HG03039 (cell line): ENCODE data around the gene ITGB4.
"Not testable (repeated sequence)": the region's sequence is repeated elsewhere in the genome, so short reads cannot be mapped to it uniquely, and the experiment has no call there.

ENCODE experiments used
- ATAC-seq: cut with Tn5 transposase; IDR thresholded peaks from one replicate; pipeline ENCODE4 v1.9.1; 2021; ENCODE audit warnings: mild to moderate bottlenecking, moderate library complexity; ENCODE audit not compliant: unreplicated experiment

The ITGB4 gene

DNA sequence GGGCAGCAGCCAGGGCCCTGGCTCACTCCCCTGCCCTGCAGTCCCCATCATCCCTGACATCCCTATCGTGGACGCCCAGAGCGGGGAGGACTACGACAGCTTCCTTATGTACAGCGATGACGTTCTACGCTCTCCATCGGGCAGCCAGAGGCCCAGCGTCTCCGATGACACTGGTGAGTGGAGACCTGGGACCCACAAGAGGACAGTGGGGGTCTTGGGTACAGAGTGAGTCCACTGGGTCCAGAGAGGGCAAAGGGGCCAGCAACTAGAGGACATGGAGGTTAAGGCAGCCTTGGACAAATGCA is 31.1 kb downstream of the ITGB4 start:
- no peak for ATAC-seq

DNA sequence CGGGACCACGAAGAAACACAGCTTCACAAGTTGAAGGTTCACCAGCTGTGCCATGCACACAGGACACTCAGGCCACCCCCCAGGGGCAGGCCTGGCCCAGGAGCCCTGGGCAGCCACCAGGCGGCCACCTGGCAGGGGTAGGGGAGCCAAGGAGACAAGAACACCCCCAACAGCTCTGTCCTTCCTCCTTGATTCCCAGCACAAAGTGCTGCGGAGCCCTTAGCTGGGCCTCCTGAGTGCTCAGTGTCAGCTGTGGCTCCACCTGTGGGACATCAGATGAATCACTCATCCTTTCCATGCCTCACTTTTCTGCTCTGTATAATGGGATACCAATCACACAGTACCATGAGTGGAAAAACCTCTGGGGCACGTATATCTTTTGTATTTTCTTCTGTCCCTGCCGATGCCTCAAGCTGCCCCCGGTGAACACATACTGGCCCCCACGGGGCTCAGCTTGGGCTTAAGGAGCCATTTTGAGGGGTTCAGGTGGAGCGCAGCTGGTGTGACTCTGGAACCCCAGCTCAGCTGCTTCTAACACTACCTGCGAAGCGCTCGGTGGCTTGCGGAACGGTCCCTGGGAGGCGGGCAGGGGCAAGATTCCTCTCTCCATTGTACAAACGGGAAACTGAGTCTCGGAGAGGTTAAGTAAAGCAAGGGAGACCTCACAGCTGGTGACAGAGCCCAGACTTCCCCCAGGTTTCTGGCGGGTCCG is 31.7 kb downstream of the ITGB4 start:
- ATAC-seq = no peak

DNA sequence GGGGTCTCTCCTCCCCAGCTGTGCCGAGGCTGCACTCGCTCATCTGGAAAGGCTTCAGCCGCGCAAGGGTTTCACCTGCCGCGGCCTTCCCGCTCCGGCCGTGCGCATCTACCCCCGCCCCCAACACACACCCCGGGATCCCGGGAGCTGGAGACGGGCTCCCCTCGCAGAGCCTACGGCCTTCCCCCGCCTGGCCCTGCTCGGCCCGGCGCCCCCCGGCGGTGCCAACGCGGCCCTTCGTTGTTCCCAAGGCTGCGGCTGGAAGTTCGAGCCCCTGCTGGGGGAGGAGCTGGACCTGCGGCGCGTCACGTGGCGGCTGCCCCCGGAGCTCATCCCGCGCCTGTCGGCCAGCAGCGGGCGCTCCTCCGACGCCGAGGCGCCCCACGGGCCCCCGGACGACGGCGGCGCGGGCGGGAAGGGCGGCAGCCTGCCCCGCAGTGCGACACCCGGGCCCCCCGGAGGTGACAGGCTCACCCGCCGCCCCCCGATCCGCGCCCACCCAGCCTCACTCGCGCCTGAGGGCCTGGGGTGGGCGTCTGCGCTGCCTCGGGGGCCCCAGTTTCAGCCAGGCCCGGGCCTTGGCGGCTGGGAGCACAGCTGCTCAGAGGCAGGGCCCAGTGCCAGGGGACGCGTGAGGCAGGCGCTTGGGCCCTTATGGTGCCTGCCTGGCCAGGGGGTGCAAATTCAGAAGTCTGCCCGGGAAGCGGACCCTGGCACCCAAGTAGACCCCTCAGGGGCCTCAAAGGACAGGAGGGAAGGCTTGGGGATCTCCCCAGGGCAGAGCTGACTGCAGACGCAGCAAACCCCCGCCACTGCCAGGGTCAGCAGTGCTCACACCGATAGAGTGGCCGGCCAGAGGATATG is 32.5 kb downstream of the ITGB4 start:
- ATAC-seq = peak; percentile 39

DNA sequence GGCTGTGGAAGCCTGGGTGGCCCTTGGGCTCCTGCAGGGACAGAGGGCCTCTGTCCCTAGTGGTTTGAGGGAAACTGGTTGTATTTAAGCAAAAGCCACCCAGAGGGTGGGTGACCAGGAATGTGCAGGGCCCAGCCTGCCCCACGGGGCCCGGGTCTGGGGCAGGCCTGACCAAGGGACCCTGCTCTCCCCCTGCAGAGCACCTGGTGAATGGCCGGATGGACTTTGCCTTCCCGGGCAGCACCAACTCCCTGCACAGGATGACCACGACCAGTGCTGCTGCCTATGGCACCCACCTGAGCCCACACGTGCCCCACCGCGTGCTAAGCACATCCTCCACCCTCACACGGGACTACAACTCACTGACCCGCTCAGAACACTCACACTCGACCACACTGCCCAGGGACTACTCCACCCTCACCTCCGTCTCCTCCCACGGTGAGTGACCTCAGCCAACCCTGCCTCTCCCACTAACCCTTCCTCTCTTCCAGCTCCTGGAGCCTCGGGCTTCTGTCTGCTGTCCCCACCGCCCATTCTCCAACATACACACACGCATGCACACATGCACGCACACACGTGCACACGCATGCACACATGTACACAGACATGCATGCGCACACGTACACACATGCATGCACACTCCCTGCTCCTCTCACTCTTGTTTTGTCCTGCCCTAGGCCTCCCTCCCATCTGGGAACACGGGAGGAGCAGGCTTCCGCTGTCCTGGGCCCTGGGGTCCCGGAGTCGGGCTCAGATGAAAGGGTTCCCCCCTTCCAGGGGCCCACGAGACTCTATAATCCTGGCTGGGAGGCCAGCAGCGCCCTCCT is 33.3 kb downstream of the ITGB4 start:
- ATAC-seq = no peak

DNA sequence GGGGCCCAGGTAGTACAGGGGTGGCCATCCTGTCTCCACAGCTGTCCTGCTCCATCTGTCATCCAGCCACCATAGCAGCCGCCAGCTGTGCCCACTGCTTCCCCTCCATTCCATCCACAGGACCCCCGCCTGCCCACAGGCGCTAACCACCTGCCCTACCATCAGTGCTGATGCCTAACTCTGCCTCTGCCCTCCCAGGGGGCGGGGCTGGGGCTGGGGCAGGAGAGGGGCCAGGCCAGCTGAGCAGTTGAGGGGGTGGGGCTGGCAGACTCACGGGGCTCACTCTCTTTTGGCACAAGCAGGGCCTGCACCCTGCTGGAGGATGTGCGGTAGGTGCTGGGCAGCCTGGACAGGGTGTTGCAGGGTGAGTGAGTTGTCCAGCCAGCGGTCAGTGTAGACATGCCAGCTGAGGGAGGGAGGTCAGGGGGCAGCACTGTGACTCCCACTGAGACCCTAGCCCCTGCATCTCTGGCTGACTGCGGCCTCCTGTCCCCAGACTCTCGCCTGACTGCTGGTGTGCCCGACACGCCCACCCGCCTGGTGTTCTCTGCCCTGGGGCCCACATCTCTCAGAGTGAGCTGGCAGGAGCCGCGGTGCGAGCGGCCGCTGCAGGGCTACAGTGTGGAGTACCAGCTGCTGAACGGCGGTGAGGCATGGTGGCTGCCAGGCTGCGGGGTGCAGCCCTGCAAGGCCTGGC is 34.1 kb downstream of the ITGB4 start:
- ATAC-seq = no peak

DNA sequence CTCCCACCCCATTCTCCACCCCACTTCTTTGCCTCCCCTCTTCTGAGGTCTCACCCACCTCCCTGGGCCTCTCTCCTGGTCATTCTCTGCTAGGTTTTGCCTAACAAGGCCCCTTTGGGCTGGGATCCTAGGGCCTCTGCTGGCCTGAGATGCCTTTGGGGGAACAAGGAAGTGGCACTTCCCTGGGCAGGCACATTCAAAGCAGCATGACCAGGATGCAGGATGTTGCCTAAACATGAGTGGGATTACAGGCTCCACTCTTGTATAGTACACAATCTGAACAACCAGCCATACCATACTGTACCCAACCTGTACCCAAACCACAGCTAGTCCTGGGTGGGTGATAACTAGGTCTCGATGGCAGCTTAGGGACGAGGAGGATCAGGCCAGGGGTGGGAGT is 34.7 kb downstream of the ITGB4 start:
- no peak for ATAC-seq

DNA sequence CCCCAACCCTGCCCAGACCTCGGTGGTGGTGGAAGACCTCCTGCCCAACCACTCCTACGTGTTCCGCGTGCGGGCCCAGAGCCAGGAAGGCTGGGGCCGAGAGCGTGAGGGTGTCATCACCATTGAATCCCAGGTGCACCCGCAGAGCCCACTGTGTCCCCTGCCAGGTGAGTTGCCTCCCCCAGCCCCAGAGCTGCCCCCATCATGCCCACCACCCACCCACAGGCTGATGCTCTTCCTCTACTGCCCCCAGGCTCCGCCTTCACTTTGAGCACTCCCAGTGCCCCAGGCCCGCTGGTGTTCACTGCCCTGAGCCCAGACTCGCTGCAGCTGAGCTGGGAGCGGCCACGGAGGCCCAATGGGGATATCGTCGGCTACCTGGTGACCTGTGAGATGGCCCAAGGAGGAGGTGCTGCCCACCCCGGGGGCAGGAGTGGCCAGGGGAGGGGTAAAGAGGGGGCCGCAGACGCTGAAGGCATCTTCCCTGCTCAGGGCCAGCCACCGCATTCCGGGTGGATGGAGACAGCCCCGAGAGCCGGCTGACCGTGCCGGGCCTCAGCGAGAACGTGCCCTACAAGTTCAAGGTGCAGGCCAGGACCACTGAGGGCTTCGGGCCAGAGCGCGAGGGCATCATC is 35.3 kb downstream of the ITGB4 start:
- ATAC-seq = no peak

DNA sequence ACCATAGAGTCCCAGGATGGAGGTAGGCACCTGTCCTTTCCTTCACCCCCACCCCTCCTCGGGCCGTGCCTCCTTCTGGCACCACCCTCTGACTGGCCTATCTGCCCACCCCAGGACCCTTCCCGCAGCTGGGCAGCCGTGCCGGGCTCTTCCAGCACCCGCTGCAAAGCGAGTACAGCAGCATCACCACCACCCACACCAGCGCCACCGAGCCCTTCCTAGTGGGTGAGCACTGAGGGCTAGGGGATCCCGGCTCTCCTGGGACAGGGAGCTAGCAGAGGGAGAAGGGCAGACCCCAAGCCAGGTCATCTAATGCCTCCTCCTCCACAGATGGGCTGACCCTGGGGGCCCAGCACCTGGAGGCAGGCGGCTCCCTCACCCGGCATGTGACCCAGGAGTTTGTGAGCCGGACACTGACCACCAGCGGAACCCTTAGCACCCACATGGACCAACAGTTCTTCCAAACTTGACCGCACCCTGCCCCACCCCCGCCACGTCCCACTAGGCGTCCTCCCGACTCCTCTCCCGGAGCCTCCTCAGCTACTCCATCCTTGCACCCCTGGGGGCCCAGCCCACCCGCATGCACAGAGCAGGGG is 35.9 kb downstream of the ITGB4 start:
- no peak for ATAC-seq

DNA sequence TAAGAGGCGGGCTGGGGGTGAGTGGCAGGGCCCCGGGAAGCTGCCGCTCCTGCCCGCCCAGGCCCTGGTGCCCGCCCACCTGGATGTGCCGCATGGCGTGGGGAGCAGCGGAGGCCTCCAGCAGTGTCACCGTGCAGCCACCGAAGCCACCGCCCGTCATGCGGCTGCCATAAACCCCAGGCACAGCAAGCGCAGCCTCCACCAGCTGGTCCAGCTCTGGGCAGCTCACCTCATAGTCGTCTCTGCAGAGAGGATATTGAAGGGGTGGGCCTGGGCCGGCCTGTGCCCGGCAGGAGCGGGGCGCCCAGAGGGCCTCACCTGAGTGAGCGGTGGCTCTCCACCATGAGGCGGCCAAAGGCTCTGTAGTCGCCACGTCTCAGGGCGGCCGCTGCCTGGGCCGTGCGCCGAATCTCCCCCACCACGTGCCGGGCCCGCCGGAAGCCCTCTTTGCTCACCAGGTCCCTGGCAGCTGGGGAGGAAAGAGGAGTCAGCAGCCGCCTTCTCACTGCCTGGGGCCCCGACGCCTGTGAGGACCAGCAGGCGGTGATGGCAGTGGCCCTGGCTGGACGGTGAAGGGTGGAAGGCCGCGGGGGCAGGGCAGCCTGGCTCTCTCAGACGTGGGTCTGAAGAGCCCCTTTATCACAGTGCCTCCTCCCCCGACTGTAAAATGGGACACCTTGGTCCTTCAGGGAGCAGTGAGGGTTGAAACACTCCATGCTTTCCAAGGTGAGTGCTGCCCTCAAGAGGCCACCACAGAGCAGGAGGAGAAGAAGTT is 37.1 kb downstream of the ITGB4 start:
- no peak for ATAC-seq

DNA sequence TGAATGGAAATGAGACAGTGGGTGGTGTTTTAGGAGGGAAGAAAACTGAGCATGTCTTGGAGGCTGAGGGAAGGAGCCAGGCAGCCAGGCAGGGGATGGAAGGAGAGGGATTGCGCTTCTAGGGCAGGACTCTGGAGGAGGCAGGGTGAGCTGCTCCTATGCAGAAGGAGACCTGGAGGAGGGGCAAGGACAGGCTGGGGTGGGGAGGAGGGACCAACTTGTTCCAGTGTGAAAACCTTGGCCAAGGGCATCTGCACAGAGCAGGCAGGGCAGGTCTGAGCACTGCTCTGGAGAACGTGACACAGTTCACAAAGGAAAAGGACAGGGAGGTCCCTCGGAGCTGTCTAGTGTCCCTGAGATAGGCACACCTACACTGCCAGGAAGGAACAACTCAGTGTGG is 38.2 kb downstream of the ITGB4 start:
- ATAC-seq = no peak

DNA sequence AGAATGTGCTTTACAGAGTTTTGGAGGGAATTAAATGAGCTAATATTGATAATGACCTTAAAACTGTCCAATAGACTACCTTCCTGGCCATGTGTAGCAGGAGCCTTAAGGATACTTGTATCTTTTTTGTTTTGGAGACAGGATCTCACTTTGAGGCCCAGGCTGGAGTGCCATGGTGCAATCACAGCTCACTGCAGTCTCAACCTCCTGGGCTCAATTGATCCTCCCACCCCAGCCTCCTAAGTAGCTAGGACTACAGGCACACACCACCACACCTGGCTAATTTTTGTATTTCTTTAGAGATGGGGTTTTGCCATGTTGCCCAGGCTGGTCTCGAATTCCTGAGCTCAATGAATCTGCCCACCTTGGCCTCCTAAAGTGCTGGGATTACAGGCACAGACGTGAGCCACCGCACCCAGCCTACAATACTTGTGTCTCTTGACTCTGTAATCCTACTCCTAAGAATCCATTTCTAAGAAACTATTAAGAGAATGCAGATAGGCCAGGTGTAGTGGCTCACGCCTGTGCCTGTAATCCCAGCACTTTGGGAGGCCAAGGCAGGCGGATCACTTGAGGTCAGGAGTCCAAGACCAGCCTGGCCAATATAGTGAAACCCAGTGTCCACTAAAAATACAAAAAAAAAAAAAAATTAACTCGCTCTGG is 38.9 kb downstream of the ITGB4 start:
- not testable (repeated sequence) for ATAC-seq

DNA sequence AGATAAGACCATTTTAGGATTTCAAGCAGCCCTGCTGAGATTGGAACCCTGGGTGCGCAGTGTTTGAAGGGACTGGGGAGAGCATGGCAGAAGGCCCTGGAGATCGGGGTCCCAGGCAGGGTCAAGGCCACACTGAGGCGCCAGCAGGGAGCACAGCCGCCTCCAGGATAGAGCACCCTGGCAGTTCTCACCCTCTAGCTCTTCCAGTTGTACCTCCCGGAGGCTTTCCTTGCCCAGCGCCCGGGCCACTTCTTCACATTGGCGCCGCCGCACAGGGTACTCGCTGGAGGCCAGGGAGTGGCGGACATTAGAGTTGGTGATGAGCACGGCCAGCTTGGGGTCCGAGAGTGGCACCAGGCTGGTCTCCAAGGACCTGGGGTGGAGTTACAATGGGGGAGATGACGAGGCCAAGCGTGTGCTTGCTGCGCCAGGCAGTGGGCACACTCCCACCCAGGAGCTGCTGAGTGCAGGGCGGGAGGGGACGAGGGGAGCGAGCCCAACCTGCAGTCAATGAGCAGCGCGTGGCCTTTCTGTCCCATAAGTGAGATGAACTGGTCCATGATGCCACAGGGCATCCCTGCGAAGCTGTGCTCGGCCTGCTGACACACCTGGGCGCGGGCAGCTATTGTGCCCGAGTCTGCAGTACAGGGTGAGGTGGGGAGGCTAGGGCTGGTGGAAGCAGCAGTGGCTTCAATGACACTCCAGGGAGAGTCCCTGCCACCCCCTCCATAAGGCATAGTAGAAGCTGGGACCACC is 41.4 kb downstream of the ITGB4 start:
- ATAC-seq = no peak

DNA sequence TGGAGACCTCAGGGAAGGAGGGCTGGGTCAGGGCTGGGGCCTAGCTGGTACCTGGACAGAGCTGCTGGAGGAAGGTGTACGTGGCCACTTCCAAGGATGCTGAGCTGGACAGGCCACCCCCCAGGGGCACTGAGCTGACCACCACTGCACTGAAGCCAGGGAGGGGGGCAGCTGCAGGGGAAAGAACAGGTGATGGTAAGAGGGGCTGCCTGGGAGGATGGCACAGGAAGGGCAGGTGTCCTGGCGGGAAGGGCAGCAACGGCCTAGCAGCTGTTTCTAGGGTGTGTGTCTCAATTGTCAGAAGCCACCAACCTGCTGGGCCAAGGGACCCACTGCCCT is 42.0 kb downstream of the ITGB4 start:
- no peak for ATAC-seq

DNA sequence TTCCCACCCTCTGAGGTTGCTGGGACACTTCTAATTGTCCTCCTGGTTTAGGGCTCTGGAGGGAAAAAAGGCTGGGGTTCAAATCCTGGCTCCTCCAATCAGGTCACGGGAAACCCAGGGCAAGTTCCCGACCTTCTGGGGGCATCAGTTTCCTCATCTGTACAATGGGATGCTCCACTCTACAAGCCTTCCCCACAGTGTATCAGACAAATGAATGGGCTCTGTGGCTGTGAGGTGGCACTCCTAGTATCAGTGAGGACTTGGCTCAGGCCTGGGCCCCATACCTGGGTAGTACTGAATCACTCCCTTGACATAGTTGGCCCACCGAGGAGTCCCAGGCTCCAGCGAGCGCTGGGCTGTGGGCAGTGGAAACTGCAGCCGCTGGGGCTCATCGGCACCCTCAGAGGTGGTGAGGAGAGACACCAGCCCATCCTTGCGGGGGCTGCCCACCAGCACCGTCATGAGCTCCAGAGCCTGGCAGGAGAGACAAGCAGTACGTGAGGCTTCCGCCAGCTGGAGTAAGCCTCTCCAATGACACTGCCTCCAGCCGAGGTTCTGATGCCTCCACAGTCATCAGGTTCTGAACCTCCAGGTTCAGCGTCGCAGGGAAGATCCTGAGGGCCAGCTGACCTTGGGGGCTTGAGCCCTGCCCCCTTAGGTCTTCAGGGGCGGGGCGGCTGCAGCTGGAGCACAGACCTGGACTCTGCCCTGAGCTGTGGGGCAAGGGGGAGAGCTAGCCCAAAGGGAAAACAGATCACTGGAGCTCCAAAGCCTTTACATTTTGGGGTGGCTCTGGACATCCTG is 42.6 kb downstream of the ITGB4 start:
- no peak for ATAC-seq

DNA sequence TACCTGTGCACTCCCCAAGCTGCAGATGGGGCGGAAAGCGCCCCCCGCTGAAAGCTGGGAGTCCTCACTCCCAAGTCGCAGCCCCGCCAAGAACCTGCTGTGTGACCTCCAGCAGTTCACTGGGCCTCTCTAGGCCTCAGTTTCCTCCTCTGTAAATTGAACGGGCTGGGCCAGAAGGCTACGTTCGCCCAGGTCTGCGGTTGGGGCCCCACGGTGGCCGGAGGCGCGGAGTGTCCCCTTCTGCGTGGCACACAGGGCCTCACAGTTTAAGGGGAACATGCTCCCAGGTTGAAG is 43.1 kb downstream of the ITGB4 start:
- no peak for ATAC-seq

DNA sequence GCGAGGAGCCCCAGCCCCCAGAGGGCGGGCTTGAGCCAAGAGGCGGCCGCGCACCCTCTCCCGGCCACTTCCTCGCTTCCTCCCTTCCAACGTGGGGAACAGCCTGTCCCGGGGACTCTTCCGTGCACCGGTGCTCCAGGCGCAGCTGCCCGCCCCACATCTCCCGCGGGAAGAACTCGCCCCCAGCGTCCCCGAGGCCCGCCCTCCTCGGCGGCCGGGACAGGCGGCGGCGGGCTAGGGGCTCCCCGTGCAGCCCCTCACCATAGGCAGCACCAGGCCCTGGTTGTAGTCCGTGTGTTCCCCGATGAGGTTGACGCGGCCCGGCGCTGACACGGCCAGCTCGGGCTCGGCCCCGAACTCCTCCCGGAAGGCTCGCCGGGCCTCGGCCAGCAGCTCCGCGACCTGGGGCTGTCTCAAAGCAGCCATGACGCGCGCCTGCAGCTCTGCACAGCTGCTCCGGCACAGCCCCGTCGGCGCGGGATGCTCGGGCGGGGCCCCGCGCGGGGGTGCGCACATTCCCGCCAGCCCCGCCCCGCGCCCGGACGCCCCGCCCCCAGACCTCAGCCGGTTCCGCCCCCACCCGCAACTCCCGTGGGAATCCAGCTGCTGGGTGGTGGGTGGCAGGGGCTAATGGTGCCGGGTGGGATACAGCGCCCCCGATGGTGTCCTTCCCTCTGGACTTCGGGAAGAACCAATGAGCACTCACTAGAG is 43.6 kb downstream of the ITGB4 start, which contains the start of gene GALK1:
TSS of gene GALK1 (minus strand) at position 482 of the 711 bp plus-strand sequence. CDS start at position 426, 56 bp downstream.
- ATAC-seq = peak; percentile 52

DNA sequence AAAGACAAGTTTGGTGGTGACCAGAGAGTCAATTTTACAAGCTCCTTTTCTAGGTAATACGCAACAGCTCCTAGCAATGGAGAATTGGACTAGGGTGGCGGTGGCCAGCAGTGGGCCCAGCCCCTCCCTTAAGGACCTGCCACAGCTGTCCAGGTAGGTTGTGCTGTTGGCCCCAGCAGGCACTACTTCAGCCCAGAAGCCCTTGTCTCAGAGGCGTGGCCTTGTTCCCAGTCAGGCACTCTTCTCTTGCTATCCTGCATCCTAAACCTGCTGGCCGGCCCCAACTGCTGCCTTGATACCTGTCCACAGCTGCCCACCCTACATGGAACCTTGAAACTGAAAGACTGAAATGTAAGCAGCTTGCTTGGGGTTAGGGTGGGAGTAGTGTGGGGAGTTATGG is 44.7 kb downstream of the ITGB4 start:
- no peak for ATAC-seq
